ENCODE results near the gene BAX.
A peak's percentile ranks its signal among the peaks of the same experiment; 100 is the strongest.

- TF ChIP-seq, protein P1, sequence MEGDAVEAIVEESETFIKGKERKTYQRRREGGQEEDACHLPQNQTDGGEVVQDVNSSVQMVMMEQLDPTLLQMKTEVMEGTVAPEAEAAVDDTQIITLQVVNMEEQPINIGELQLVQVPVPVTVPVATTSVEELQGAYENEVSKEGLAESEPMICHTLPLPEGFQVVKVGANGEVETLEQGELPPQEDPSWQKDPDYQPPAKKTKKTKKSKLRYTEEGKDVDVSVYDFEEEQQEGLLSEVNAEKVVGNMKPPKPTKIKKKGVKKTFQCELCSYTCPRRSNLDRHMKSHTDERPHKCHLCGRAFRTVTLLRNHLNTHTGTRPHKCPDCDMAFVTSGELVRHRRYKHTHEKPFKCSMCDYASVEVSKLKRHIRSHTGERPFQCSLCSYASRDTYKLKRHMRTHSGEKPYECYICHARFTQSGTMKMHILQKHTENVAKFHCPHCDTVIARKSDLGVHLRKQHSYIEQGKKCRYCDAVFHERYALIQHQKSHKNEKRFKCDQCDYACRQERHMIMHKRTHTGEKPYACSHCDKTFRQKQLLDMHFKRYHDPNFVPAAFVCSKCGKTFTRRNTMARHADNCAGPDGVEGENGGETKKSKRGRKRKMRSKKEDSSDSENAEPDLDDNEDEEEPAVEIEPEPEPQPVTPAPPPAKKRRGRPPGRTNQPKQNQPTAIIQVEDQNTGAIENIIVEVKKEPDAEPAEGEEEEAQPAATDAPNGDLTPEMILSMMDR (IDR thresholded peaks at IDR 0.05), result peak in 3 of 6 experiments; percentile 2 to 27 (median 14)
- TF ChIP-seq POLR2A (IDR thresholded peaks at IDR 0.05), result peak in 1 of 2 donors; percentile 79
Measured at GRCh38 chr19:48954595-48955307, at the start of gene BAX.
